Measurements from ENCODE around the gene ABCC8. TPM values are rescaled to one million over a fixed set of nuclear protein-coding genes. Genes with fewer than 3 reads are reported as not detected.

Gene ABCC8
- total RNA-seq, 1 experiment from 2014 or later: not detected

DNA sequence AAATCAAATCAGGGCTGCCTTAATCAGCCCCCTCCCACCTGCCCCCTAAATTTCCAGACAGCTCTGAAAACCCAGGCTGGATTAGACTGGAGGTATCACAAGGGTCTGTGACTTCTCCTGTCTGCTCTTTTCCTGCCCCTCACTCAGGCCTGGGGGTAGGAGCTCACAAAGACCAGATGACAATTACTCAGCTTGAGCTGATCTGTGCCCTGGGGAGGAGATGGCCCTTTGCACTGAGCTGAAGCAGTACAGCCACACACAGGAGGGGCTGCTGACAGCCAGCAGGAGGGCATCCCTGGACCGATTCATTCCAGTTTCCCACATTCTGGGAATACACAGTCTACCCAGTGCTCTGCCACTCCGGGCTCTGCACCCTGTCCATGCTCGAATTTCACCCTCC, 4.2 kb downstream of the ABCC8 start:
- DNase-seq (ENCODE audit: low read depth): no peak

DNA sequence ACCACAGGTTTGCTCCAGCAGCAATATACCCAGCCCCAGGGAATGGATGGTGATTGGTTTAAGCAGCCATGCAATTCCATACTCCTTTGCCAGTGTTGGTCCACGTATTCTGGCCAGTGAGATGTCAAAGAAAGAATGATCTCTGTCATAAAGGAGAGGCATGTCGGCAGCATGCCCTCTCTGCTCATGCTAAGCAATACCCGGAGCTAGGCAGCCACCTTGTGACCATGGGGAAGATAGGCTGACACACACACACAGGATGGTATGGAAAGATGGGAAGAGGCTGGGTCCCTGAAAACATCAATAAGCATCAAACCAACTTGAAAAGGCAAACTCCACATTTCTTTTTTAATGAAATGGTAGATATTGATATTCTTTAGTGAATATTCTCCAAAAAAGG, 5.1 kb downstream of the ABCC8 start:
- no peak for DNase-seq (ENCODE audit: low read depth)

DNA sequence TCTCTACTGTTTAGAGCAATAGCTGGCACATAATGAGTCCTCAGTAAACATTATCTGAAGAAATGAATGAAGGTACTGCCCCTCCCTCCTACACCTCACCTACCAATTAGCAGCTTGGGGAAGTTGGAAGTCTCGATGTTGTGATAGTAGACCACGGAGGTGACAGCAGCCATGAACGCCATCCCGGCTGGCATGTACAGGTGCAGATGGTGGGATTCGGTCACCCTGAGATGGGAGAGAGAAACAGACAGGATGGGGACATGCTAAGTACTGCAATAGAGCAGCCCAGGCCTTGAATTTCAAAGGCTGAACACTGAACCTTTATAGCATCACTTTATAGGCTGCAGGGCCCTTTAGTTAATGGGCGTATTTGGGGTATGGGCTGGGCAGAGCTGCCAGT, 6.6 kb downstream of the ABCC8 start:
- no peak for DNase-seq (ENCODE audit: low read depth)

DNA sequence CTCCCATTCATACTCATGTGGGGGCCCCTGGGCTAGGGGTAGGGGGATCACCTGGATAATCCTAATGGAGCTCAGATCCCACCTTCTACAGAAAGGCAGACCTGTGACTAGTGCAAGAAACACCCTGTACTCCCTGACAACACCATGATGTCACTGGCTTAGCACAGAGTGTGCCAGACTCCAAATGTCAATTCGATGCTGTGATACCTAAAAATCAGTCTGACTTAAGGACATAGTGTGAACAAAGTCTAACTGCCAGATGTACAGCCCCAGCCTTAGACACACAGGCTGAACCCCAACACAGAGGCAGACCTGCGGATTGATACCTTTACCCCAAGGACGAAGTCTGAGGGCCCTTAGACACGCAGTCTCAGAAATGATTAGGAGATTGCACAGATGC, 8.5 kb downstream of the ABCC8 start:
- DNase-seq (ENCODE audit: low read depth): no peak

DNA sequence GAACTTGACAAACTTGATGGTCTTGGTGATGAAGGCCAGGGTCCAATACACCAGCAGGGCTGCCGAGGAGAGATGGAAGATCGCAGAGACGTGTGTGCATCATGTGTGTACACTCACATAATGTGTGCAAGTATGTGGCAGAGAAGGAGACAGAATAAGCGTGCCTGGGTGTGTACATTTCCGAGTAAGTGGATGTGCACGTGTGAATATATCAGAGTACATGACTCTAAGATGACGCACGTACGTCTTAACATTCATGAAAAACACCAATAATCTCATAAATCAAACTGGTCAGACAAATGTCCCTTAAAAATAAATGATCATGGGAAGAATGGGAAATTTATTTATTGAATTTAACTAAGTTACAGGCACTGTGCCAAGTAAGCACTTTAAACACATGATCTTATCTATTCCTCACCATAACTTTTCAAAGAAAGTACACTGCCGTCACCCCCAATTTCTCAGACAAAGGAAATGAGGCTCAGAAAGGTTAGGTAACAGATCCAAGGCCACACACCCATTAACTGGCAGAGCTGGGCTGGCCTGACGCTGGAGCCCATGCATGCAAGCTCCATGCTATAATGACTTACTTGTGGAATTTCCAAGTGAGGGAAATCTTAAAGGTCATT, 13.0 kb downstream of the ABCC8 start:
- no peak for DNase-seq (ENCODE audit: low read depth)

DNA sequence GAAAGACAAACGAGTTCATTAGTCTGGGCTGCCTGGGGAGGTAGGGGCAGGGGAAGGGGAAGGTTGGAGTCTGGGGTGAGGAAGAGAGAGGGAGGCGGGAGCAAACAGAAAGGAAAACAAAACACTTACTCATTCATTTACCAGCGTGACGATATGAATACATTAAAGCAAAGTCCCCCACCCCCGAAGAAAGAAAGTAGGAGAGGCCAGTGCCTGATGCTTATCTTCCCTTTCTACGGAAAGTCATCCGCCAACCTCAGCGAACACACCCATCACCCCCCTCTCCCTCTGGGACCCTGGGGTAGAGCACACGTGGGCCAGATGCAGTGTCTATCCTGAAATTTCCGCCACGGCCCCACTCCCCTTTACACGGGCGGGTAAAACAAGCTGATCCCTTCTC, 13.7 kb downstream of the ABCC8 start:
- DNase-seq (ENCODE audit: low read depth): no peak

DNA sequence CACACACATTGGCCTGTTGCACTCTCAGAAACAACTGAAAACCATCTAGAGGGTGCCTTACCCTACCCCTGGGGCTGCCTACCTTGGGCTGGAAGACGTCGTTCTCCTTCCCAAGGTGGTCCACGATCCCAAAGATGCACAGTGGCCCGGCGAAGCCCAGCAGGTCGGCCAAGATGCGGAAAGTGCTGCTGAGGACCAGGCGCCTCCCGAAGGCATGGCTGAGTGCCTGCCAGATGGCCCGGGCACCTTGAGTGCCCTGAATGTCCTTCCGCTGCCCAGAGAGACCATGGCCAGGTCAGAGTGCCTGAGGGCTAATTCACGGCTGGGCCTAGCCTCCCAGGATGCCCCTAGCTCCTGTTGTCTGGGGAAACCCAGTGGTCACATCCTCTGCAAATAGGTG, 16.2 kb downstream of the ABCC8 start:
- DNase-seq (ENCODE audit: low read depth): no peak

DNA sequence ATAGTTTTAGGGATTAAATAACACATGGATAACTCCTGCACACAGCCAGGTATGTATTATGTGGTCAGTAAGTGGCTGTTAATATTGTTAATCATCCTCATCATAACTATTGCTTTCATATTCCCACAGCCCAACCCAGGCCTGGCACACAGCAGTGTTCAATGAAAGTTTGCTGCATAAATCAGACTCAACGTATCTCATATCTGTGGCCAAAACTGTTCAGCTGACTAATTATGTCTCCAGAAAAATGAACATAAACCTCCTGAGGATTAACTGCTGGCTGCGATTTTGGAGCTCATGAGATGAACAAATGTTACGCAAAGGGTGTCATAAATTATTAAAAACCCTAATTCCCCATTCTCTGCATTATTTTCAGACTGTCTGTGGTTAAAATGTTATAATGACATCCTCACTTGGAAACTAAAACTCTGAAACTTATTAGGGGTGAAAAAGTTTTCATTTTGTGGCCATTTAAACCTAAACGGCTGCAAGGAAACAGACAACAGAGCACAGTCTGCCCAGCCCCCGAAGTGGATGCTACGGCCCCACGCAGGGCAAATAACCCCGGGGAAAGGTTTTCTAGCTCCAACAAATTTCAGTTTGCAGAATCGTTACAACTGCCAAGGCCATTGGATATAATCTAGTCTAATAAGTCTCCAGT, 17.3 kb downstream of the ABCC8 start:
- DNase-seq (ENCODE audit: low read depth): no peak

DNA sequence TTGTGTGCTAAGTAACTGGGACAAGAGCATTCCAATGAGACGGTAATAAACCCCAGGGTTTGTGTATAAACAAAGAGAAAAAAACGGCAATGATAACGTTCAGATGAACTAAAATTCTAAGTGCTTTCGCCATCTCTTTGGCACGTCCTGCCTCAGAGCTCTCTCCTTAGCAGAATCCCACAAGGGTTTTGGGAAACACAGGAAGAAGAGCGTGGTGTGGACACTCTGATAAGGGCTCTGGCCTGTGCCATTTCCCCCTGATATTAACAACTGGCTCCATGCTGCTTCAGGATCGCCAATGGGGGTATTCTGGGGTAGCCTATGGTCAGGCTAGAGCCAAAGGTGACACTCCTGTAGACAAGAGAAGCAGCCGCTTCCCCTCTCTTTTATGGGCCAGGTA, 18.4 kb downstream of the ABCC8 start:
- no peak for DNase-seq (ENCODE audit: low read depth)

DNA sequence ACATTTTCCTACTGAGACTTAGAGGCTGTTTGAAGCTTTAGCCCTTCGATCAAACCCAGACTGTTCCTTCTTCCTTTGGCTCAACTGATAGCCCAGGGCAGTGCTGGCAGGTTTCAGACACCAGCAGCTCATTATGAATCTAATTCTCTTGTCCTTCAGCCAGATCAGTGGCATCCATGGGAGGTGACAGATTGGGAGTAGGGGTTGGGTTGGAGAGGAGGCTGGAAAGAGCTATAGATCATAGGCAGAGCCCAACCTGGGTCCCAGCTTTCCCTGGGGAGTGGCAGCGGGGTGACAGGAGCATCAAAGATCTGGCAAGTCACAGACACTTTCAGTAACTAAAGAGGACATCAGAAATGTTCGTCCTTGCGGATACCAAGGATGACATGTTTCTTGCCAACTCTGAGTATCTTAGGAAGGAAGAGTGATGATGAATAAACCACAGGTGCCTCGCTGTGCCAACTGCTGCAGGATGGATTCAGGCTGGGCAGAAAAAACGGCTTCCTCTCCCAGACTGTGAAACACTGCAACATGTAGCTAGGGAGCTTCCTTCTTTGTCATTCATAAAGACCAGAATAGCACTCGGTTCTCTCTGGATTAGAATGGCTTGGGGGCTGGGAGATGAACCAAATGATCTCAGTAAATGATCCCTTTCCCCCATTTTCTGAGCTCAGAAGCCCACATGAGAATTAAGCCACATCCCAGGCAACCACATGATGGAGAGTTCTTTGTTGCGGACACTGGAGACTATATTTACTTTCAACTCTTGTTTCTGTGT, 19.1 kb downstream of the ABCC8 start:
- DNase-seq (ENCODE audit: low read depth): peak; percentile 10

DNA sequence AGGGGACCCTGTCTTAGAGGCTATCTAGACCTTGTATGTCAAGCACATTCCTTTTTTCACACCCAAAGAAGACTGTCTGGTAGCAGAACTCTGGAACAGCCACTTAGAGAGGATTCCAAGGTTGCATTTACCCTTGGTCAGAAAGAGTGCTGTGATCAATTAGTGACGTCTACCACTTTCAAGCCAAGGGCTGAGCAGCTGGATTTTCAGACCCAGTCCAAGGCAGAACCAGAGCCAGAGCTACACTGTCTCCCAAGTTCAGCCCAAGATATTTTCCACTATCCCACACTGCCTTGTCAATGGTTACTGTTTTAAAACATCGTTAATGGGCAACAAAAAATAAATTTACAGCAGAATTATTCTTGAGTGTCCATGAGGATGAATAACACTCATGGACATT, 24.0 kb downstream of the ABCC8 start:
- DNase-seq (ENCODE audit: low read depth): no peak

DNA sequence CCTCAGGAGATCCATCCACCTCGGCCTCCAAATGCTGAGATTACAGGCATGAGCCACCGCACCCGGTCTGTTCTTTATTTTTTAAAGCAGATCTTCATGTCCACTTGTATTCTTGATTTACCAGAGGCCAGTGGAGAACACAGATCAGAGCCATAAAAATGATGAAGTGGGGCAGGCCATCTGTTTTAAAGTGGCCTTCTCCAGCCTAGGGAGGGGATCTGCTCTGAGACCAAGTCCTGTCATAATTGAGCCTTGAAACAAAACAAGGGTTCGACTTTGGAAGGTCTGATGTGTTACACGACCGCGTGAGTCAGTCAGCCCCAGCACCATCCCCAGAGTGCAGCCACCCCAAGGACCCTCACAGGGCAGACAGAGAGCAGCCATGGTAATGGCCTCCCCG, 27.5 kb downstream of the ABCC8 start:
- no peak for DNase-seq (ENCODE audit: low read depth)

DNA sequence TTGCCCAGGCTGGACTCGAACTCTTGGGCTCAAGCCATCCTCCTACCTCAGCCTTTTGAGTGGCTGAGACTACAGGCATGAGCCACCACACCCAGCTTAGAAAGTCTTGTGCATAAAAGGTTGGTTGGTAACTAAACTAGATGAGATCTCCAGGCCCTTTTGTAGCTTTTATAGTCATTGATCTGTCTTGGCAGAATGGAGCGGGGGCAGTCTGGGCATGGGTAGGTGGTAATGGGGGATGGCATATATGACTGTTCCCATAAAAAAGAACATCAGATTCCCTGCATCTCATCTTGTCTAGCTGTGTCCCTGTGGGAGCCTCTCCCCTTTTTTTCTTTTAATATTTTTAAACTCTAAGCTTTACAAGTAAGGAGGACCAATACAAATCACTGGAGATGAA, 30.2 kb downstream of the ABCC8 start:
- DNase-seq (ENCODE audit: low read depth): no peak

DNA sequence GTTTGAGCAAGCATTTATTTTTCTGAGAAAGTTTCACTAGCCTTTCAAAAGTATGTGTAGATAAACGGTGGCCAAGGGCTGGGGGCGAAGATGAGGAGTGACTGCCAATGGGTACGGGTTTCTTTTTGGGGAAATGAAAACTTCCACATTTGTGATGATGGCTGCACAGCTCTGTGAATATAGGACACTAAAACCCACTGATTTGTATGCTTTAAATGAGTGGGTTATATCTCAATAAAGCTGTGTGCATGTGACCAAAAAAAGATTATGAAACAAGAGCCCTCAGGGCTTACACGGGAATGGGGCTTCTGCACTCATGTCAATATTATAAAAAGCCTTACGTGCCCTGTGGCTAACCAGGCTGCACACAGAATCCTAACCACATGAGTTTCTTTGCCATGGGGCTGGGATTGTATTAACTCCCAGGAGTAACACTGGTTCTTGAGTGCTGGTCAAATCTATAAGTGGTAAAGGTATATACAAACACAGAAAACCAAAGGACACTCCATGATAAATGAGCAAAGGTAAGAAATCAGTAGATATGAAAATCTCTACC, 31.3 kb downstream of the ABCC8 start:
- DNase-seq (ENCODE audit: low read depth): no peak

DNA sequence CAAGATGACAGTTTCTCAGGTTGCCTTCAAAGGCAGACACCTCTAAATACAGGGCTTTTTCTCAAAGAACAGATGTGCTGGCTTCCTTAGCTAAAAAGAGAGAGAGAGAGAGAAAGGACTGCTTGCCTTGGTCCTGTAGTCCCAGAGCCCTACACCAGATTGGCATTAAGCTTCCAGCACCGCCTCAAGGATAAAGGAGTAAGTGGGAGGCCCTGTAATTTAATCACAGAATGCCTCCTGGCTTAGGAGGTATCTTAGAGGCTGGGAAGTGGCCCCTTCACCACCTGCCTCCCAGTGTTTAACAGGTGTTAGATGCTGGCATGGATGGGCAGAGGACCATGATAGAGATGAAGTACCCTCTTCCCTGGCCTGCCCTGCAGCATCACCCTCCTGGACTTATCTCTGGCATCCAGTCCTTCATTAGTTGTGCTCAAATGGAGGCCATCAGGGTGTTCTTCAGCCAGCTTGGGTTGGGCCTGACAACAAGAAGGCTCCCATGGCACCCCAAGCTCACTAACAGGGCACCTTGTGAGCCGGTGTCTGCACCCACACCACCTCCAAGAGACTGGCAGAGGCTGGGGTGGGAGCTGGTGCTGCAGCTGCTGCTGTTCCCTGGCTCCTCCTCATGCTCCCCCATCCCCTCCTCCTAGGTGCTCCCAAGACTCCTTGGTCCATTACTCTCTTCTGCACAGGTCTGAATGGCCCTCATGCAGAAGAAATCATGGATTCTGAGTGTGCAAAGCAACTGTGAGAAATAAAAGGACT, 32.5 kb downstream of the ABCC8 start:
- DNase-seq (ENCODE audit: low read depth): no peak

DNA sequence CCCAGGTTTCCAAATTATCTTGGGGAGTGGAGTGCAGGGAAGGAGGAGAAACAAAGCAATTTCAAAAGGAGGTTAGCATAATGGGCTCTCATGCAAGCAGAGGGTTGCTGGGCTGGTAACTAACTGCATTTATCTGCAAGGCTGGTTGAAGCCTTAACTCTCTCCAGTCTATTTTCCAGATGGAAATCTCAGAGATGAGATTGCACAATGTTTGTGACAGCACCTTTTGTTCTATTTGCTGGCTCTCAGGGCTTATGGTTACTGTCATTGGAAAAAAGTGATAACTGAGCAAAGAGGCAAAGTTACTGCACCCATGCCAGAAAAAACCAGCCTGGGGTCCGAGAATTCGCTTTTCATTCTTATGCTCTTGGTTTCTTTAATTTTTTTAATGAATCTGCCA, 33.2 kb downstream of the ABCC8 start:
- DNase-seq (ENCODE audit: low read depth): no peak

DNA sequence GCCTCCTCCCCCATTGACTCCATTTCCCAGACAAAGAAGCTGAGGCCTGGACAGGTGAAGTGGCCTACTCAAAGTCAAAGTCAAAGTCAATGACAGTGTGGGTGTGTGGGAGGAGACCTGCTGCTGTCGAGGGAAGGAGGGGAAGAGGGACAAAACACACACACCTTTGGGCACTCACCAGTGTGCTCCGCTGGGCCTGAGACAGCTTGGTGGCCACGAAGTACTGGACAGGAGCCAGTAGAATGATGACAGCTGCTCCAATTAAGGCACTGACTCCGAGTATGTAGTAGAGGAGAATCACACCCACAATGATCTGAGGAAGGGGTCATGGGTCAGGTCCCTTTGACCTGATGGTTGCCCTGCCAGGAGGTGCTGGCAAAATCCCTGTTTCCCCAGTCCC, 33.6 kb downstream of the ABCC8 start:
- DNase-seq (ENCODE audit: low read depth): no peak

DNA sequence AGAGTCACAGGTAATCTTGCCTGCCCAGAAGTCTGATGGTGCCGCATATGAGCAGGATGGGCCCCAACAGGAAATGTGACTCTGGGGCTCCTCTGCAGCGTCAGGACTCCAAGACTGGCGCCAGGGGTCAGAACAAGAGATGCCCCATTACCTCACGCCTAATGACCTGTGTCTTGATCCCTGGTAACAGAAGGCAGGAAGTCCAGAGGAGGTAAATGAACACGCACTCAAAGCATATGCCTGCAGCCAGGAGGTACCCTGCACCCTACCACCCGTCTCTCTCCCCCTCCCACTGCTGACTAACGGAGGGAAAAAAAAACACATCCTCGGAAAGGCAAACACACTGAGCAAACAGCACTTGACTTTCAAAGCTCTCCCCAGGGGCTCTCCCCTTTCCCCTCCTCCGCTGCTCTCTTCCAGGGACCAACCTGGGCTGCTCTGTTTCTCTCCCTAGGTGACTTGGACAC, 37.3 kb downstream of the ABCC8 start:
- DNase-seq (ENCODE audit: low read depth): peak; percentile 21

DNA sequence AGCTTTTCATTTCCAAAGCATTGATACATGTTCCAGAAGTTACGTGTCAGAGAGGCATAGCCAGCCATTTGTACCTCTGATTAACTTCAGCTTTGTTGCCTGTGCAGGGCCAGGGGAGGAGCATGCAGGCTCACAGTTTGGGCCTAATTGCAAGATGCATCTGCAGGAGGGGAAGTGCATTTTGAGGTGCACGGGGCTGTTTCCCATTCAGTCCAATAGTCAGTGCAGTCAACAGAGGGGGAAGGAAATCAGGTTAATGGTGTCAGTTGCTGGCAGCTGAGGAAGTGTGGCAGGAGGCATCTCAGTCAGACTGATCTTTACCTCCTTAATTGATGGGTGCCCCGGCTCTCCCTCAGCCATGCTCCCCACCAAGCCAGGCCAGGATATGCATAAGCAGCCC, 39.3 kb downstream of the ABCC8 start:
- DNase-seq (ENCODE audit: low read depth): no peak

DNA sequence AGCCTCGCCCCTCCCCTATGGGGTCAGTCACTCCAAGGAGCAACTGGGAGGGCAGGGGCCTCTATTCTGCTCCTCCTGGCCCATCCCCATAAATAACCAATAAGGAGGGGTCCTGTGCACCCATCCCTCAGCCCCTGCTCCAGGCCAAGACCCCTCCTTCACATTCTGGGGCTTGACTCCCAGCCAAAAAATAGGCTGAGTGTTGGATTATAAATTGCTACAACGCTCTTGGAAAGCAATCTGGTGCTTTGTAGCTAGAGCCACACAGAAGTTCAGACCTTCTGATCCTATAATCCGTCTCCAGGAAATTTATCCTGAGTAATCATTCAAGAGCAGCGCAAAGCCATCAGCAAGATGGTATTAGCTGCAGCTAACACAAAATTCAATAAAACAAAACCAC, 42.5 kb downstream of the ABCC8 start:
- no peak for DNase-seq (ENCODE audit: low read depth)

DNA sequence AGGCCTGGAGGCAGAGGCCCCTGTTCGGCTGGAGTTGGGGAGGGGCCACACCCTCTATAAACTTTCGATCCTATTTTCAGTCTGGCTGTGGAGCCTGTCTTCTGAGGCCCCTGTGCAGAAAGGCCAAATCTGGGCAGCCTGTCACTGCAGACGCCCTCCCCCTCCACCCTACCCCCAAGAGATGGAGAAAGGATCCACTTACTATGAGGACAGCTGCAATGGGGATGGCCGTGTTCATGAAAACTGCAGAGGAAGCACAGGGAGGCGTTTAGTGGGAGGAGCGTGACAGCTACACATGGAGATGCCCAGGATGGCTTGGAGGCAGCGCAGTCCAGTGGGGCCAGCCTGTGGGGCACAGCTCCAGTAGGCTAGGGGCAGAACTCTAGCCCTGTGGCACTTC, 44.6 kb downstream of the ABCC8 start:
- DNase-seq (ENCODE audit: low read depth): no peak

DNA sequence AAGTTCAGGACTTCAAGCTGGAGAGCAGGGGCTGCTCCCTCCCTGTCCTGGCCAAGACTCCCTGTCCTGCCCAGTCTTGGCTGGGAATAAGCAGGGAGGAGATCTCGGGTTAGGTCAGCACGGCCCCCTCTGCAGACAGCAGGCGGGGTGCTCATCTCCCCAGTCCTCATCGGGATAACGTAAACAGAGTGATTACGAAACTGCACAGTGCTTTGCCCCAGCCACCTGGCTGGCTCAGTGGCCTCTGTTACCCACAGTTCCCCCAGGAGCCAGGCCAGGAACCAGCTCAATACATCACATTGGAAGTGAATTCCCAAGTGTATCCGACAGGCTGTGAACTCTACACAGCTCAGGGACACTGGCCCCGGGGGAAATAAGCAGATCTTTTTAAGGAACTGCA, 45.5 kb downstream of the ABCC8 start:
- no peak for DNase-seq (ENCODE audit: low read depth)
